Endothelial cell (in vitro differentiated cells): ENCODE data around the gene ANKMY1. TPM values are rescaled to one million over a fixed set of nuclear protein-coding genes. Genes with fewer than 3 reads are reported as not detected.

Source experiments
- DNase-seq: peaks from one replicate; pipeline ENCODE4 v3.0.0; 2021; ENCODE audit warnings: low spot score
- H3K27ac Mint-ChIP-seq: one replicate; pipeline ENCODE4 v1.8.0; 2021; ENCODE audit warnings: mixed read lengths, inconsistent platforms; ENCODE audit not compliant: unreplicated experiment
- H3K27me3 Mint-ChIP-seq: one replicate; pipeline ENCODE4 v1.8.0; 2021; ENCODE audit warnings: mild to moderate bottlenecking, moderate library complexity, mixed read lengths, inconsistent platforms; ENCODE audit not compliant: unreplicated experiment
- H3K36me3 Mint-ChIP-seq: one replicate; pipeline ENCODE4 v1.8.0; 2021; ENCODE audit warnings: mild to moderate bottlenecking, low read depth, mixed read lengths, inconsistent platforms; ENCODE audit not compliant: unreplicated experiment
- H3K4me1 Mint-ChIP-seq: one replicate; pipeline ENCODE4 v1.8.0; 2021; ENCODE audit warnings: mild to moderate bottlenecking, mixed read lengths, inconsistent platforms; ENCODE audit not compliant: unreplicated experiment
- H3K4me3 Mint-ChIP-seq: one replicate; pipeline ENCODE4 v1.8.0; 2021; ENCODE audit warnings: mild to moderate bottlenecking, mixed read lengths, inconsistent platforms; ENCODE audit not compliant: unreplicated experiment
- H3K9me3 Mint-ChIP-seq: one replicate; pipeline ENCODE4 v1.8.0; 2021; ENCODE audit warnings: mixed read lengths, inconsistent platforms; ENCODE audit not compliant: unreplicated experiment
- CTCF ChIP-seq: fragments of 200-600 bp; sonication (generic); IDR thresholded peaks from one replicate; pipeline ENCODE4 v1.5.0; 2021; ENCODE audit warnings: antibody characterized with exemption; ENCODE audit not compliant: unreplicated experiment
- total RNA-seq: library from RNA; stranded (reverse); fragmentation: NEBNext Ultra II Directional; extraction: Animal tissue kit (Norgen Biotek cat#: 25700); gene quantifications from one replicate; pipeline ENCODE4 v1.2.1, GENCODE V29; 2021; ENCODE audit not compliant: unreplicated experiment

Gene ANKMY1
- total RNA-seq, 1 donor from 2014 or later, result 5.6 TPM

DNA sequence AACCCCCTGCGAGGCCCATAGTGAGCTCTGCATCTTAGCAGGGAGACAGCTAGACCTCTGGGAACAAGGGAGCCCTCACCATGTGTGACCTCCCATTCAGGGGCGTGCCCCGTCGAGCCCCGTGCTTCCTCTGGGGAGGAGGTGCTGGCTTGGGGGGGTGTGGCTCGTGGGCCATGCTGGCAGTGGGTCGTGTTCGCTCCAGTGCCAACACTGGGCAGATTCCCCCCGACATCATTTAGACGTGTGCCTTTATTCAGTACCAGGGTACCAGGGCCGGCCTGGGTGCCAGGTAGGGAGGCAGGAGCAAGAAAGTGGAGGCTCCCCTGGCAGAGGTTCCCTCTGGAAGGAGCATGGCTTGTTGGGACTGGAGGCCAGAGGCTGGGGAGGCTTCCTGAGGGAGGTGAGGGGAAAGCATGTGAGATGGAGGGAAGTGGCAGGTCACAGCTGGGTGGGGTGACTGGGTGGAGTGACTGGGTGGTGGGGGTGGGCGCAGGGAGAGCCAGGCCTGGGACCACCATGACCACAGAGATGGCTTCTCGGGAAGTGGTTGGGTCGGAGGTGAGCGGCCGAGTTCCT, 107.2 kb downstream of the ANKMY1 start:
- H3K4me3 Mint-ChIP-seq, result no peak overlapping the region
- TF ChIP-seq CTCF, result no peak
- no peak overlapping the region for H3K27ac Mint-ChIP-seq
- H3K4me1 Mint-ChIP-seq, result peaks cover 10% of the 10 kb centered on the region
- H3K27me3 Mint-ChIP-seq, result peaks cover 21% of the 10 kb centered on the region
- H3K9me3 Mint-ChIP-seq, result no peaks in the 10 kb centered on the region
- DNase-seq, result no peak
- peaks cover 3% of the 10 kb centered on the region for H3K36me3 Mint-ChIP-seq

GRCh38 chr2:240449764-240450531, 107.8 kb downstream of the ANKMY1 start:
- no peaks in the 10 kb centered on the region for H3K9me3 Mint-ChIP-seq
- no peak overlapping the region for H3K27ac Mint-ChIP-seq
- H3K4me1 Mint-ChIP-seq, result peaks cover 9% of the 10 kb centered on the region
- no peak overlapping the region for H3K4me3 Mint-ChIP-seq
- DNase-seq, result no peak
- TF ChIP-seq CTCF, result no peak
- peaks cover 3% of the 10 kb centered on the region for H3K36me3 Mint-ChIP-seq
- H3K27me3 Mint-ChIP-seq, result peaks cover 20% of the 10 kb centered on the region

- Mint-ChIP-seq H3K9me3 (no peaks in the 10 kb centered on the region), H3K4me1 (peaks cover 5% of the 10 kb centered on the region), H3K4me3 (no peak overlapping the region), H3K27ac (no peak overlapping the region), H3K36me3 (no peaks in the 10 kb centered on the region), H3K27me3 (peaks cover 14% of the 10 kb centered on the region)
- TF ChIP-seq CTCF, result no peak
- DNase-seq, result no peak
These were observed 109.2 kb downstream of the ANKMY1 start for GRCh38 chr2:240448387-240449274.

DNA sequence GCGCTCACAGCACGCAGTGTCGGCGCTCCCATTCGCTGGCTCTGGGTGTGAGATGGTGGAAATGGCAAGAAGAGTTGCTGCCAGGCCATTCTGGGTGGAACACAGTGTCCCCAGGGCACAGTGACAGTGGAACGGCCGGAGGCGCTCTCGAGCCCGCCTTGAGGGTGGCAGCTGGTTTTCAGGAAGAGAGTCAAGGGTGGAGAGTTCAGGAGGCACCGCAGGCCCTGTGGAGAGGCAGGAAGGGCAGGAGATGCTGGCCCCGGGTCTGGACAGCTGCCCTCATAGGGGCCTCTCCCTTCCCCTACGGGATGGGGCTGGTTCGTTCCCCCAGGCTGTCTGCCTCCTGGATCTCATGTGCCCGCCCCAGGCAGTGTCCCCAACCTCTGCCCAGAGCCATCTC, 109.9 kb downstream of the ANKMY1 start:
- no peak for DNase-seq
- TF ChIP-seq CTCF, result no peak
- H3K9me3 Mint-ChIP-seq, result no peaks in the 10 kb centered on the region
- H3K4me1 Mint-ChIP-seq, result peaks cover 5% of the 10 kb centered on the region
- no peaks in the 10 kb centered on the region for H3K36me3 Mint-ChIP-seq
- no peak overlapping the region for H3K27ac Mint-ChIP-seq
- H3K27me3 Mint-ChIP-seq, result peaks cover 14% of the 10 kb centered on the region
- H3K4me3 Mint-ChIP-seq, result no peak overlapping the region
